GM12801 (cell line): ENCODE data around the gene C19orf25.

Experiments
- CTCF ChIP-seq: IDR thresholded peaks from one replicate; pipeline ENCODE4 v1.5.1; 2011; ENCODE audit warnings: control low read depth; ENCODE audit not compliant: insufficient read length; ENCODE audit errors: extremely low read depth

The C19orf25 gene

GRCh38 chr19:1445932-1446712 is 32.9 kb downstream of the C19orf25 start:
- TF ChIP-seq CTCF = no peak

- no peak for TF ChIP-seq CTCF
Observed at GRCh38 chr19:1445185-1445931, 33.7 kb downstream of the C19orf25 start.

GRCh38 chr19:1441677-1442438 is 37.2 kb downstream of the C19orf25 start:
- TF ChIP-seq CTCF = no peak

- no peak for TF ChIP-seq CTCF
Observed at GRCh38 chr19:1441022-1441426, 38.0 kb downstream of the C19orf25 start.

GRCh38 chr19:1440418-1440801 is 38.6 kb downstream of the C19orf25 start:
- no peak for TF ChIP-seq CTCF

GRCh38 chr19:1438933-1439354 is 40.1 kb downstream of the C19orf25 start:
- no peak for TF ChIP-seq CTCF
